ENCODE measurements around the gene FNDC3B. TPM values are rescaled to one million over a fixed set of nuclear protein-coding genes. Genes with fewer than 3 reads are reported as not detected.

Gene FNDC3B
- total RNA-seq, 1 donor from 2014 or later, result 14.7 TPM

- no peak for DNase-seq (ENCODE audit: low spot score in 2 of 2)
Measured at GRCh38 chr3:172051310-172051956, 12.1 kb downstream of the FNDC3B start.

DNA sequence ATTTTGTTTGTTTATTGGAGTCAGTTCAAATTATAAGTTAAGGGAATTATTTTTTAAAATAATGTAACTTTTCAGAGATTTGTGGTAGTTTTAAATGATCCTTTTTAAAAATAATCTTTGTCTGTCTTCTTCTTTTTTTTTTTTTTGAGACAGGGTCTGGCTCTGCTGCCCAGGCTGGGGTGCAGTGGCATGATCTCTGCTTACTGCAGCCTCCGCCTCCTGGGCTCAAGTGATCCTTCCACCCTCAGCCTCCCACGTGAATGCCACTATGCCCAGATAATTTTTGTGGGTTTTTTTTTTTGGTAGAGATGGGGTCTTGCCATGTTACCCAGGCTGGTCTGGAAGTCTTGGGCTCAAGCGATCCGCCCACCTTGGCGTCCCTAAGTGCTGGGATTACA lies 12.6 kb downstream of the FNDC3B start:
- FAIRE-seq, result no peak

More at GRCh38 chr3:172051310-172051956, 12.1 kb downstream of the FNDC3B start:
- no peak for FAIRE-seq

GRCh38 chr3:172052405-172052804 lies 13.0 kb downstream of the FNDC3B start:
- FAIRE-seq, result no peak
- DNase-seq (ENCODE audit: low spot score in 2 of 2), result no peak

More for the DNA sequence above, 12.6 kb downstream of the FNDC3B start:
- DNase-seq (ENCODE audit: low spot score in 2 of 2), result no peak

- no peak for FAIRE-seq
- DNase-seq (ENCODE audit: low spot score in 2 of 2), result no peak
Measured at GRCh38 chr3:172054115-172054764, 14.9 kb downstream of the FNDC3B start.

DNA sequence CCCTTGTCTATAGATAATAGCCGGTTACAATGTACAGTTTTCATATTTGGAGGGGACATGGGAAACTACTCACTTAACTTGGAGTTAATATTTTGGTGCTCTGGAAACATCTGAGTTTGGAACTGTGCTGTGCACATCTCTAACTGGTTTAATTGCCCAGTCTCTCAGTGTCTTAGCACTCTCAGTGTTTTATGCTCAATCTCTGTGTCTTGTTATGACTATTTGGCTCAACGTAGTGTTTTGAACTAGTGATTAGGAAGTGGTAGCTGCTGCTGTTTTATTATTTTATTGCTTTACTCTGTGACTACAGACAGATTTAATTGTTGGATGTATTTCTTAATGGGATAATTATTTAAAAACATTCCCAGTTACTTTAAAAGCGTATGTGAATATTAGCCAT lies 17.0 kb downstream of the FNDC3B start:
- DNase-seq (ENCODE audit: low spot score in 2 of 2) (no peak), FAIRE-seq (no peak)

GRCh38 chr3:172057059-172057458 lies 17.7 kb downstream of the FNDC3B start:
- no peak for FAIRE-seq
- DNase-seq (ENCODE audit: low spot score in 2 of 2), result no peak

GRCh38 chr3:172057624-172058327 lies 18.4 kb downstream of the FNDC3B start:
- no peak for DNase-seq (ENCODE audit: low spot score in 2 of 2)
- no peak for FAIRE-seq

DNA sequence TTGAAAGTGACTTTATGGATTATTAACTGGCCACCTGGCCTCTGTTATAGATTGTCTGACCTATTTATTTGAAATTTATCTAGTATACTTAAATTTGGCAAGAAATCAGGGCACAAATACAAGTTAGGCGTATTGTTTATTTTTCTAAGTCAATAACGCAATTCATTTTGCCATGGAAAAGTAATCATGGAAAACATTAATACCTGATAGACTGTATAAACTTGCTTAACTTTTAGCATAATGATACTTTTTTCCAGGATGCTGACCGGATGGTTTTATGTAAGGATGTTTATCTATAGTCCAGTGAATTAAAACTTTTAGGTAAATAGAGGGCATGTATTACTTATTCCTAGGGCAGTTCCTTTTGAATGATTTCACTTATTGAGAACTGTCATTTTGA lies 20.2 kb downstream of the FNDC3B start:
- no peak for FAIRE-seq
- no peak for DNase-seq (ENCODE audit: low spot score in 2 of 2)

DNA sequence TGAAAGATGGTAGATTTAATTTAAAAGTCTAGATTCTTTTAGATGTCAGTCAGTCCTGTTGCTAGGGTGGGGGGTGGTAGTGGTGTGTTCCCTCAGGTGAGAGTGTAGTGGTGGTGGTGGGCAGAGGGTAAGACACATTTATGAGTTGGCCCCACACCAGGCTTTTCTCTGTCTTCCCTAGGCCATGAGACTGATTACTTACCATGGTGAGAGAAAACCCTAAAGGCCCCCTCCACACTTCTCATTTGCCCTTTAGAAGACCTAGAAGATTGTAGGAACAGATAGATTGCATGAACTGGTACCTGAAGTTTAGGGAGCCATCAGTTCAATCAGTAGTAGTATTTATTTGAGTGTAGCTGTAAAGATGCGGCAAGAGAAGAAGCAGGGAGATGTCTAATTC lies 20.9 kb downstream of the FNDC3B start:
- no peak for DNase-seq (ENCODE audit: low spot score in 2 of 2)
- no peak for FAIRE-seq

- DNase-seq (ENCODE audit: low spot score in 2 of 2) (no peak), FAIRE-seq (no peak)
Measured at GRCh38 chr3:172061724-172062184, 22.4 kb downstream of the FNDC3B start.

DNA sequence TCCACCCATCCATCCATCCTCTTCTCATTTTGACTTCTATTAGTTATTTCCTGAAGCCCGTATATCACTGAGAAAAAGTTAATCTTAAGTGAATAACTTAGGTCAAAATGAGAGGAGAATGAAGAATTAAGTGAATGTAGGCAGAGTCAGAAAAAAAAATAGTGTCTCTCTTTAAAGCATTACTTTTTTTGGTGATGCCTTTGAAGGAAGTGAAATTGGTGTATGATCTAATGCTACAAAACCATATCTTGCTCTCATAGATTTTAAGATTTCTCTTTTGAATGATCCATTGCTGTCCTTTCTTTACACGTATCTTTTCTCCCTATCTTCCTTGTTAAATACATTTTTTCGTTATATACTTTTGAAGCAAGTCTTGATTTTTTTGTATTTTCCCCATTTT lies 23.4 kb downstream of the FNDC3B start:
- no peak for FAIRE-seq

GRCh38 chr3:172063456-172064432 lies 24.4 kb downstream of the FNDC3B start:
- no peak for FAIRE-seq
- no peak for DNase-seq (ENCODE audit: low spot score in 2 of 2)

More for the DNA sequence above, 23.4 kb downstream of the FNDC3B start:
- no peak for DNase-seq (ENCODE audit: low spot score in 2 of 2)

- no peak for FAIRE-seq
- no peak for DNase-seq (ENCODE audit: low spot score in 2 of 2)
Measured at GRCh38 chr3:172065527-172065926, 26.1 kb downstream of the FNDC3B start.

DNA sequence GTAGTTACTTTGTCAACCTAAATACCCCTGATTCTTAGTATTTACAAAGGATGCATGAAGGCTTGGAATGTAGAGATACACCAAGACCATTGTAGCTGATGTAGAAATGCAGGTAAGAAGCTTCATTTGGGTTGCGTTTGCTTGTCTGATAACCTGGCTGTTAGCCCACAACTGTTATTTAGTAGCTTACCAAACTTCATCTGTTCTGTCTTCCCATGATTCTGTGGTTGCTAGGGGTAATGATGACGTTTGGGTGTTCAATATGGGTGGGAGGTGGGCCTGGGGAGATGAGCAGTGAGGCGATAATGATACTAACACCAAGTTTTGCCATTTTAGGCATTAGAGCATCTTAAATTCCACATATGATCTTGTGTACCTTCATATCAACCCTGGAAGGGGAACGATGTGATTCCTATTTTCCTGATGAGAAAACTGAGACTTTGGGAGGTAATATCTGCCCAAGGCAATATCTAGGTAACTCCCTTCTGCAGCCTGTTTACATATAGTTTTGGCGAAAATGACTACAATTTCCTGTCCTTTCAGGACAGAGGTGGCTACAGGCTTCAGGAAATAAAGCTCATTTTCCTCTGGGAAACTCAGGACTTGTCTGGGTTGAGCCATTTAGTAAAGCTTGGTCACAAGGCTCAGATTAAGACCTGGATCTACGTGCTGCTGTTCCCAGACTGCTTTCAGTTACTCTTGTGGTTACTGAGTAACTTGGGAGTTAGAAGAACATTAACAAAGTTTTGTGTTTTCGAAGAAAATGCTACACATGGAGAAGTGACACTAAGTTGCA lies 26.8 kb downstream of the FNDC3B start:
- FAIRE-seq, result no peak
- no peak for DNase-seq (ENCODE audit: low spot score in 2 of 2)

GRCh38 chr3:172066880-172067796 lies 27.8 kb downstream of the FNDC3B start:
- FAIRE-seq (no peak), DNase-seq (ENCODE audit: low spot score in 2 of 2) (no peak)

- no peak for DNase-seq (ENCODE audit: low spot score in 2 of 2)
- no peak for FAIRE-seq
Measured at GRCh38 chr3:172067837-172068440, 28.6 kb downstream of the FNDC3B start.

GRCh38 chr3:172068977-172069376 lies 29.6 kb downstream of the FNDC3B start:
- no peak for FAIRE-seq

GRCh38 chr3:172069478-172069877 lies 30.1 kb downstream of the FNDC3B start:
- FAIRE-seq (no peak), DNase-seq (ENCODE audit: low spot score in 2 of 2) (no peak)

More at GRCh38 chr3:172068977-172069376, 29.6 kb downstream of the FNDC3B start:
- no peak for DNase-seq (ENCODE audit: low spot score in 2 of 2)

Measured in frontal cortex (tissue), 4 donors.